Peyer's patch (tissue), 4 donors: ENCODE measurements around the gene RIMS4.

Source experiments
- CTCF ChIP-seq, 6 experiments: fragments of 450-650 bp in 4 of 6; fragments of 200-600 bp in 2 of 6; sonication (generic) in 1 of 6; IDR thresholded peaks; one replicate each; pipeline ENCODE4 v1.5.1; 2017 to 2019; ENCODE audit warnings: antibody characterized with exemption in 6 of 6, mild to moderate bottlenecking in 3 of 6, moderate library complexity in 1 of 6
- POLR2A ChIP-seq, 2 donors: fragments of 450-650 bp; IDR thresholded peaks; one replicate each; pipeline ENCODE4 v1.5.1; 2017; ENCODE audit warnings: antibody characterized with exemption in 2 of 2, mild to moderate bottlenecking in 2 of 2, moderate library complexity in 2 of 2

- TF ChIP-seq CTCF (IDR thresholded peaks at IDR 0.05) (no peak), POLR2A (IDR thresholded peaks at IDR 0.05) (no peak)
Observed at GRCh38 chr20:44704551-44704971, 105.8 kb downstream of the RIMS4 start.
